CD14-positive monocyte (primary cell): Measurements from ENCODE around the gene NUDT22. TPM values are rescaled to one million over a fixed set of nuclear protein-coding genes. Genes with fewer than 3 reads are reported as not detected.

Source experiments
- DNase-seq, 3 donors: peaks; one replicate each; pipeline ENCODE4 v3.0.0-alpha.2; 2011 to 2022
- H2AFZ ChIP-seq: 2 replicates; pipeline ENCODE4 v1.6.0; 2012; ENCODE audit warnings: mild to moderate bottlenecking, low read depth, low read length, inconsistent platforms; ENCODE audit not compliant: insufficient read depth, poor library complexity, severe bottlenecking
- H3K27ac ChIP-seq, 2 donors: 1 replicate in 1 of 2; 2 replicates in 1 of 2; pipeline ENCODE4 v1.5.1; 2012 to 2013; ENCODE audit warnings: low read length in 2 of 2, control low read depth in 1 of 2, inconsistent platforms in 1 of 2, low read depth in 1 of 2, mild to moderate bottlenecking in 1 of 2
- H3K27me3 ChIP-seq, 2 donors: one replicate each; pipeline versions ENCODE4 v1.6.0 to v1.6.1; 2011 to 2013; ENCODE audit warnings: low read length in 2 of 2; ENCODE audit not compliant: control insufficient read depth in 2 of 2, insufficient read depth in 2 of 2
- H3K36me3 ChIP-seq, 2 donors: replicated peaks in 1 of 2; 1 replicate in 1 of 2; 2 replicates in 1 of 2; pipeline versions ENCODE4 v1.5.1 to v1.6.1; 2012 to 2013; ENCODE audit warnings: low read length in 2 of 2, control low read depth in 1 of 2, inconsistent platforms in 1 of 2, mild to moderate bottlenecking in 1 of 2; ENCODE audit not compliant: insufficient read depth in 2 of 2, control insufficient read depth in 1 of 2
- H3K4me1 ChIP-seq, 2 donors: 1 replicate in 1 of 2; 2 replicates in 1 of 2; pipeline versions ENCODE4 v1.5.1 to v1.6.1; 2012 to 2013; ENCODE audit warnings: low read length in 2 of 2, control low read depth in 1 of 2, inconsistent platforms in 1 of 2, mild to moderate bottlenecking in 1 of 2, moderate library complexity in 1 of 2; ENCODE audit not compliant: insufficient read depth in 2 of 2, control insufficient read depth in 1 of 2
- H3K4me2 ChIP-seq: replicated peaks from 2 replicates; pipeline ENCODE3; 2012; ENCODE audit warnings: low read length, moderate library complexity, mild to moderate bottlenecking; ENCODE audit not compliant: poor library complexity, severe bottlenecking; ENCODE audit errors: extremely low read depth
- H3K4me3 ChIP-seq, 3 experiments: fragments of 200-600 bp in 1 of 3; sonication (generic) in 1 of 3; replicated peaks in 1 of 3; 1 replicate in 2 of 3; 2 replicates in 1 of 3; pipeline ENCODE4 v1.5.1; 2011 to 2013; ENCODE audit warnings: low read length in 3 of 3, mild to moderate bottlenecking in 3 of 3, control low read depth in 2 of 3, low read depth in 2 of 3, inconsistent platforms in 1 of 3, moderate library complexity in 1 of 3
- H3K79me2 ChIP-seq: 2 replicates; pipeline ENCODE4 v1.6.0; 2012; ENCODE audit warnings: mild to moderate bottlenecking, control low read depth, inconsistent platforms, low read length, moderate library complexity; ENCODE audit not compliant: insufficient read depth
- H3K9ac ChIP-seq: 2 replicates; pipeline ENCODE4 v1.6.0; 2017; ENCODE audit warnings: low read length, mild to moderate bottlenecking; ENCODE audit not compliant: insufficient read depth, poor library complexity, severe bottlenecking
- H3K9me3 ChIP-seq, 2 donors: replicated peaks in 1 of 2; 1 replicate in 1 of 2; 2 replicates in 1 of 2; pipeline versions ENCODE4 v1.5.1 to v1.6.1; 2012 to 2013; ENCODE audit warnings: low read length in 2 of 2, control low read depth in 1 of 2; ENCODE audit not compliant: control insufficient read depth in 1 of 2, insufficient read depth in 1 of 2
- H4K20me1 ChIP-seq: 2 replicates; pipeline ENCODE4 v1.6.0; 2012; ENCODE audit warnings: mild to moderate bottlenecking, low read length, control low read depth, moderate library complexity; ENCODE audit not compliant: insufficient read depth
- H3K27ac Mint-ChIP-seq, 7 donors: one replicate each; pipeline ENCODE4 v1.8.0; 2020; ENCODE audit warnings: mild to moderate bottlenecking in 7 of 7, mixed read lengths in 7 of 7, moderate library complexity in 6 of 7, inconsistent platforms in 2 of 7
- H3K27me3 Mint-ChIP-seq, 3 donors: one replicate each; pipeline ENCODE4 v1.8.0; 2021 to 2022; ENCODE audit warnings: low read depth in 3 of 3, mild to moderate bottlenecking in 3 of 3, mixed read lengths in 3 of 3, moderate library complexity in 3 of 3, inconsistent platforms in 1 of 3
- H3K36me3 Mint-ChIP-seq, 2 donors: one replicate each; pipeline ENCODE4 v1.8.0; 2020; ENCODE audit warnings: mixed read lengths in 2 of 2, inconsistent platforms in 1 of 2, mild to moderate bottlenecking in 1 of 2
- H3K4me1 Mint-ChIP-seq: one replicate; pipeline ENCODE4 v1.8.0; 2020; ENCODE audit warnings: mild to moderate bottlenecking, mixed read lengths
- H3K4me3 Mint-ChIP-seq, 2 donors: one replicate each; pipeline ENCODE4 v1.8.0; 2020; ENCODE audit warnings: mild to moderate bottlenecking in 2 of 2, mixed read lengths in 2 of 2, moderate library complexity in 1 of 2
- H3K9me3 Mint-ChIP-seq, 7 donors: one replicate each; pipeline ENCODE4 v1.8.0; 2020 to 2022; ENCODE audit warnings: mixed read lengths in 7 of 7, mild to moderate bottlenecking in 6 of 7, moderate library complexity in 6 of 7, inconsistent platforms in 2 of 7
- WGBS: methylation state at CpG from one replicate; pipeline ENCODE4 v1.1.5; 2013; ENCODE audit warnings: missing lambda C conversion rate; ENCODE audit not compliant: insufficient coverage; 5-methylcytosine and 5-hydroxymethylcytosine counted together
- intact Hi-C, 2 donors: fragments of 100-400 bp; cut with micrococcal nuclease; formaldehyde crosslinking; loops; one replicate each; pipeline versions ENCODE4 v1.15.0 to v1.15.1; 2023
- polyA plus RNA-seq, 3 donors: library from polyadenylated mRNA; depleted of rRNA in 1 of 3; unstranded in 2 of 3; stranded (reverse) in 1 of 3; fragments of 300-500 nt in 2 of 3; fragments of >200 nt in 1 of 3; fragmentation: Illumina TruSeq in 2 of 3; gene quantifications; 1 replicate in 2 of 3; 2 replicates in 1 of 3; pipeline ENCODE4 v1.2.3, GENCODE V29; 2012 to 2021
- TF ChIP-seq, protein P1 (sequence below): fragments of 200-600 bp; IDR thresholded peaks from one replicate; pipeline ENCODE4 v1.8.0; 2022; ENCODE audit warnings: antibody characterized with exemption, mild to moderate bottlenecking

Gene NUDT22
- polyA plus RNA-seq, 3 donors = 47.9 to 86.1 (median 56.1) TPM

DNA sequence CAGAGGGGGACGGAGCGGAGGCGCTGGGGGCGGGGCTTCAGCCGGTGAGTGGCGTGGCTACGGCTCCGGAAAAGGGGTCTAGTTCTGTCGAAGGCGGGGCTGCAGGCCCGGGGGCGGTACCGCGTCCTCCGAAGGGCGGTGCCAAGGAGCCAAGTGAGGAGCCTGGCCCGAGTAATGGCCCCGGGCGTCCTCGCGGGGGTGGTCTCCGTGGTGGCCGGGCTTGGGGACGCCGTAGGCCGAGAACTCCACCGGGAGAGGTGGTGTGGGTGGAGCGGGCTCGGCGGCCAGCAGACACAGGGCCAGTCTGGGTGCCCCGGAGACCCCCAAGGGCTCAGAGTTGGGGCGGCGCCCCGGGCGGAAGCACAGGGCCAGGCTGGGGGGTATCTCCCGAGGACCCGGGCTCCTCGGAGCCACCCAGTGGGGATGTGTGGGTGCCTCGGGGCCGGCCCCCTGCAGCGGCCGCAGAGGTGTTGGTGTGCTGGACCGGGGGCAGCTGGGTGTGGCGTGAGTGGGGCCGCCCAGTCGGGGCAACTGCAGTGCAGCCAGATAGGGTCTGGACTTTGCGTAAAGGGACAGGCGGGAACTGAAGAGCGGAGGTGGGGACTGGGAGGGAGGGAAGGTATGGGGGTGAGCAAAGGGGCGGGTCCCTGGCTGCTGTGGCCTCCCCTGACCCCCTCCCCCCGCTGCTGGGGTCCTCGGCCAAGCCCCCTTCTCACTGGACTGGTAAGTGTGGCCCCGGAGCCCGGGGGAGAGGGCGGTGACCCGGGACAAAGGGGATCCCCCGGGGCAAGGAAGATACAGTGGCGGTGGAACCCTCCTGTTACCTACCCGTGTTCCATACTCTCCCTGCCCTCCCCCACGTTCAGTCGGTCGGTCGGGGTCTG is 15.7 kb downstream of the NUDT22 start:
- Histone ChIP-seq H3K9me3 (no peaks in the 10 kb centered on the region), H3K4me2 (peak overlapping the region; percentile 99), H3K36me3 (peaks cover 10 to 12% of the 10 kb centered on the region in 2 donors), H3K79me2 (peaks cover 40% of the 10 kb centered on the region), H3K4me3 (peak overlapping the region; percentile 54 to 84 (median 81)), H3K9ac (peak overlapping the region; percentile 95), H3K4me1 (peaks cover 68 to 79% of the 10 kb centered on the region in 2 donors), H4K20me1 (no peaks in the 10 kb centered on the region), H3K27me3 (no peaks in the 10 kb centered on the region), H2AFZ (no peak overlapping the region), H3K27ac (peak overlapping the region; percentile 96 to 100)
- H3K27me3 Mint-ChIP-seq = peaks cover 0 to 5% (median 0%) of the 10 kb centered on the region in 3 donors
- H3K4me3 Mint-ChIP-seq = peak overlapping the region; percentile 87 to 92
- peak; percentile 4 to 100 (median 34) for DNase-seq
- TF ChIP-seq, protein P1, sequence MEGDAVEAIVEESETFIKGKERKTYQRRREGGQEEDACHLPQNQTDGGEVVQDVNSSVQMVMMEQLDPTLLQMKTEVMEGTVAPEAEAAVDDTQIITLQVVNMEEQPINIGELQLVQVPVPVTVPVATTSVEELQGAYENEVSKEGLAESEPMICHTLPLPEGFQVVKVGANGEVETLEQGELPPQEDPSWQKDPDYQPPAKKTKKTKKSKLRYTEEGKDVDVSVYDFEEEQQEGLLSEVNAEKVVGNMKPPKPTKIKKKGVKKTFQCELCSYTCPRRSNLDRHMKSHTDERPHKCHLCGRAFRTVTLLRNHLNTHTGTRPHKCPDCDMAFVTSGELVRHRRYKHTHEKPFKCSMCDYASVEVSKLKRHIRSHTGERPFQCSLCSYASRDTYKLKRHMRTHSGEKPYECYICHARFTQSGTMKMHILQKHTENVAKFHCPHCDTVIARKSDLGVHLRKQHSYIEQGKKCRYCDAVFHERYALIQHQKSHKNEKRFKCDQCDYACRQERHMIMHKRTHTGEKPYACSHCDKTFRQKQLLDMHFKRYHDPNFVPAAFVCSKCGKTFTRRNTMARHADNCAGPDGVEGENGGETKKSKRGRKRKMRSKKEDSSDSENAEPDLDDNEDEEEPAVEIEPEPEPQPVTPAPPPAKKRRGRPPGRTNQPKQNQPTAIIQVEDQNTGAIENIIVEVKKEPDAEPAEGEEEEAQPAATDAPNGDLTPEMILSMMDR = no peak
- no peaks in the 10 kb centered on the region for H3K9me3 Mint-ChIP-seq
- H3K27ac Mint-ChIP-seq = peak overlapping the region; percentile 100
- peaks cover 22 to 24% of the 10 kb centered on the region in 2 donors for H3K36me3 Mint-ChIP-seq
- H3K4me1 Mint-ChIP-seq = peaks cover 61% of the 10 kb centered on the region
- intact Hi-C loops = loop anchor here (2.0 to 5.0 kb wide), 4 partner anchors 15 to 63 kb away; partner anchors contain the start of genes FERMT3 (in 2 of the 2), CATSPERZ (in 1 of the 2), ESRRA (in 1 of the 2) and NUDT22 (in 1 of the 2)
- WGBS = under 1% methylated on average over 54 of the region's 63 CpGs

DNA sequence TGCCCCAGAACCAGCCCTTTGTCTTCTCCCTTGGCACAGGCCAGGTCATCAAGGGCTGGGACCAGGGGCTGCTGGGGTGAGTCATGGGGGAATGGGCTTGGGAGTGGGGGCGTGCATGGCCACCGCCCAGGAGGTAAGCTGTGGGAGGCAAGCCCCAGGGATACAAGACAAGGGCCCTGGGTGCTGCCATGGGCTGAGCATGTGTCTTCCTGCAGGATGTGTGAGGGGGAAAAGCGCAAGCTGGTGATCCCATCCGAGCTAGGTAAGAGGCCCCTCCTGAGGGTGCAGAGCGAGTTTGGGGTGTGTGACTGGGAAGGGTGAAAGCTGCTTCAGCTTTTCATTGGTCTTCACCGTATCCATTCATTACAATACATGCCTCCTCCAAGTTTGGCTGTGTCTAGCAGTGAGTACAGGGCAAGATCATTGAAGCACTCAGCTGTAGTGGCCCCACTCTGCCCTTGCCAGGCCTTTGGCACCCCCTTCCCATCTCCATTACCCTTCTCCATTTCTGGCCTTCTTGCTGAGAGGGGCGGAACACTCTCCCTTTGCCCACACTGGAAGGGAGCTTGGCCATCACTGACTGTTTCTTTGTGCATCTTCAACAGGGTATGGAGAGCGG is 17.3 kb downstream of the NUDT22 start:
- Mint-ChIP-seq H3K9me3 (no peaks in the 10 kb centered on the region), H3K4me1 (peaks cover 62% of the 10 kb centered on the region), H3K4me3 (peak overlapping the region in 1 of 2 donors; percentile 26), H3K36me3 (peaks cover 14 to 16% of the 10 kb centered on the region in 2 donors), H3K27ac (peak overlapping the region in 4 of 7 donors; percentile 5 to 26 (median 11)), H3K27me3 (peaks cover 0 to 5% (median 0%) of the 10 kb centered on the region in 3 donors)
- Histone ChIP-seq H3K4me3 (no peak overlapping the region), H3K4me2 (no peak overlapping the region), H2AFZ (no peak overlapping the region), H3K79me2 (peaks cover 40% of the 10 kb centered on the region), H3K27ac (no peak overlapping the region), H3K27me3 (no peaks in the 10 kb centered on the region), H4K20me1 (no peaks in the 10 kb centered on the region), H3K9me3 (no peaks in the 10 kb centered on the region), H3K4me1 (peaks cover 68 to 82% of the 10 kb centered on the region in 2 donors), H3K9ac (no peak overlapping the region), H3K36me3 (peaks cover 10 to 12% of the 10 kb centered on the region in 2 donors)
- intact Hi-C loops = loop anchor here (5.0 kb wide), 2 partner anchors 36 to 59 kb away; partner anchors contain the start of genes FERMT3 (in 2 of the 2) and CATSPERZ (in 1 of the 2)
- no peak for DNase-seq
- TF ChIP-seq, protein P1 = no peak
- 100% methylated on average over 2 of the region's 8 CpGs for WGBS
